ENCODE results near the gene IMPG1.
A peak's percentile ranks its signal among the peaks of the same experiment; 100 is the strongest.

Gene IMPG1

DNA sequence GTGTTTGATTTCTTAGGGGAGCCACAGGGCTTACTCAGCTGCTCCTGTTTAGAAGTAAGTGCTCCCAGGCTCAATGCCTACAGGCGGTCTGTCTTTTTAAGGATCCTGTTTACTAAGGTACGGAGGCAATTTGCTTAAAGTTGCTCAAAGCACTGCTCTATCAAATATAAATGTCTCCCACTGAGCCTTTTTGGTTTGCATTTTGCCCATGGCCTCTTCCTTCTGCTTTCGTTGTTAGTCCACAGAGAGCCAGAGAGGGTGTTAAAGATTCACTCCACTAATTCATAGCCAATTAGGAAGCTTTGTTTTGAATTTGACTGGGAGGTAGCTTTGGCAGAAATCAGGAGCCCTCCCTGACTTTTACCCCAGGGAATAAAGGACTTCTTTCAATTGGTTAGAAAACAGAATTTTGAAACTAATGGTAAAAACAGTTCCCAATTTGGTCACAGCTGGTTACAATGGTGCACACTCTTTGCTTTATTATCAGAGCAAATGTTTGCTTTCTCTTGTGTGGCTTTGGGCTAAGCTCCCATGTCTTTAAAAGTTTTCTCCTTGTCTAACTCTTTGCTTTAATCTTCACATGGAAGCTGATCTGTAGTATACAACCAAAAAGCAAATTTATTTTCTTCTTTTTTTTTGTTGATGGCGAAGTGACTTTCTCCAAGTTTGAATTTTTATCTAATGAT is 126.2 kb downstream of the IMPG1 start:
- Histone ChIP-seq H3K27me3 (ENCODE audit: control insufficient read depth, insufficient read depth, low read length) (peaks cover 58% of the 10 kb centered on the region), H3K4me1 (ENCODE audit: control insufficient read depth, insufficient read depth, low read length) (no peaks in the 10 kb centered on the region), H3K4me3 (ENCODE audit: low read length) (no peak overlapping the region), H3K9ac (ENCODE audit: low read depth, low read length) (no peak overlapping the region), H3K4me2 (ENCODE audit: low read length) (no peak overlapping the region), H3K9me3 (replicated peaks; ENCODE audit: low read length) (no peaks in the 10 kb centered on the region), H3K36me3 (ENCODE audit: insufficient read depth, low read length) (no peaks in the 10 kb centered on the region)

DNA sequence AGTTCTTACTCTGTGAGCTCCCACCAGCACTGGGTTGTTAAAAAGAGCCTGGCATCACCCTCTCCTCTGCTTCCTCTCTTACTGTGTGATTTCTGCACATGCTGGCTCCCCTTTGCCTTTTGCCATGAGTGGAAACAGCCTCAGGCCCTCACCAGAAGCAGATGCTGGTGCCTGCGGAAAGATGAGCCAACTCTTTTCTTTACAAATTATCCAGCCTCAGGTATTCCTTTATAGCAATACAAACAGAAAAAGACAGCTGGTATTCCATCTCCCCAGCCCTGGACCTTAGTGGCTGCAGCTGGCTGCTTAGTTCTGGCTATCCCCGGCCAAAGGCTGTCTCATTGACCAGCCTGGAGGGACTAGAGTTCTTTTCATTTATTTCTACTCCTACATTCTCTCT is 129.1 kb downstream of the IMPG1 start:
- H3K4me1 ChIP-seq (ENCODE audit: control insufficient read depth, insufficient read depth, low read length), result no peaks in the 10 kb centered on the region
- no peak overlapping the region for H3K4me2 ChIP-seq (ENCODE audit: low read length)
- H3K9me3 ChIP-seq (replicated peaks; ENCODE audit: low read length), result no peaks in the 10 kb centered on the region
- H3K36me3 ChIP-seq (ENCODE audit: insufficient read depth, low read length), result no peaks in the 10 kb centered on the region
- peaks cover 57% of the 10 kb centered on the region for H3K27me3 ChIP-seq (ENCODE audit: control insufficient read depth, insufficient read depth, low read length)
- no peak overlapping the region for H3K9ac ChIP-seq (ENCODE audit: low read depth, low read length)
- H3K4me3 ChIP-seq (ENCODE audit: low read length), result no peak overlapping the region

DNA sequence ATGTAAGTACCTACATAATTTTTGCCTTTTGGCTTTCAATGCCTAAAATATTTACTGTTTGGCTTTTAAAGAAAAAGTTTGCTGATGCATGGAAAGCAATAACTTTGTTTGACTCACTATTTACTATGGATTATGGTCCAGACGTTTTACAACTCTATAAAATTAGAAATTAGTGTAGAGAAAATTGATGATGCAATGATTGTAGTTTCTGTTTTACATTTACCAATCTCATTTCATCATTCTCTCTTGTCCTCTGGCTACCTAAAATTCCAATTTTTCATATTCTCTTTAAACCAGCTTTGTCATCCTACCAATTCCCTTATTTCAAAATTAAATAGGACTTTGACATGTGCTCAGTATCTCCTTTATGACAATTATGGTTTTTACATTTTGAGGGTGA is 131.0 kb downstream of the IMPG1 start:
- peaks cover 47% of the 10 kb centered on the region for H3K27me3 ChIP-seq (ENCODE audit: control insufficient read depth, insufficient read depth, low read length)
- no peak overlapping the region for H3K9ac ChIP-seq (ENCODE audit: low read depth, low read length)
- H3K4me1 ChIP-seq (ENCODE audit: control insufficient read depth, insufficient read depth, low read length), result no peaks in the 10 kb centered on the region
- H3K4me2 ChIP-seq (ENCODE audit: low read length), result no peak overlapping the region
- H3K9me3 ChIP-seq (replicated peaks; ENCODE audit: low read length), result no peaks in the 10 kb centered on the region
- H3K4me3 ChIP-seq (ENCODE audit: low read length), result no peak overlapping the region
- H3K36me3 ChIP-seq (ENCODE audit: insufficient read depth, low read length), result no peaks in the 10 kb centered on the region

DNA sequence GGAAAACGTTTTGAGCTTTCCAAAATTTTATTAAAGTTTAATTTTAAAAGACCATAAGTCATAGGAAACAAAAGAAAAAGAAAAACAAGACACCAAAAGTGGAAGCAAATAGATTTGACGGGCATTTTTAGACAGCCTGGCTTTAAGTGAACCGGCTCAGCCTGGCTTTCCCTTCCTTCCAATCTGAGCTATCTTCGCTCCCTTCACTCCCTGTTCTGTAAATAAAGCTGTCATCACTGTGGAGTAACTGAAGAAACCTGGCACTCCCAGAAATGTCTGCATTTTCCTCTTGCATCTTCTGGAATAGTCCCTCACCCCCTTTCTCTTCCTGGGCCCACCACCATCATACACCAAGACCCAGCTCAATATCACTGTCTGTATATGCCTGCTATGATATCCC is 131.9 kb downstream of the IMPG1 start:
- Histone ChIP-seq H3K27me3 (ENCODE audit: control insufficient read depth, insufficient read depth, low read length) (peaks cover 38% of the 10 kb centered on the region), H3K9me3 (replicated peaks; ENCODE audit: low read length) (no peaks in the 10 kb centered on the region), H3K4me2 (ENCODE audit: low read length) (no peak overlapping the region), H3K4me3 (ENCODE audit: low read length) (no peak overlapping the region), H3K4me1 (ENCODE audit: control insufficient read depth, insufficient read depth, low read length) (no peaks in the 10 kb centered on the region), H3K36me3 (ENCODE audit: insufficient read depth, low read length) (no peaks in the 10 kb centered on the region), H3K9ac (ENCODE audit: low read depth, low read length) (no peak overlapping the region)

DNA sequence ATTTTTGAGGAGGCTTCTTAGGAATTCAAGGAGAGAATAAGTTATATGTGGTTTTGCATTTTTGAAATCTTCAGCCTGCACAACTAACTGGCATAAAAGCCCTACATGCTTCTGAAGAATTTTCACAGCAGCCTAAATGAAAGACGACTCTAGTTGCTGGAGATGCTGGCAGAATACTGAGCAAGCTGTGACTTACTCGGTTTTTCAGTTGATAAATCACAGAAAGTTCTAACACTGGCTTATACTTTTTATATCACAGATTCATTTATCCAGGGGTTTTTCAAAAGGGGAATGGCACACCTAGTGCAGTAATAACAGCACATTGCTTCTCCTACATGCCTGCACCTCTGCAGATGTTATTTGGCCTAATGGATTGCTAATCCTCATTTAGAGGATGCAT is 134.6 kb downstream of the IMPG1 start:
- Histone ChIP-seq H3K9me3 (replicated peaks; ENCODE audit: low read length) (no peaks in the 10 kb centered on the region), H3K4me2 (ENCODE audit: low read length) (no peak overlapping the region), H3K9ac (ENCODE audit: low read depth, low read length) (no peak overlapping the region), H3K36me3 (ENCODE audit: insufficient read depth, low read length) (no peaks in the 10 kb centered on the region), H3K4me1 (ENCODE audit: control insufficient read depth, insufficient read depth, low read length) (peaks cover 3% of the 10 kb centered on the region), H3K4me3 (ENCODE audit: low read length) (no peak overlapping the region), H3K27me3 (ENCODE audit: control insufficient read depth, insufficient read depth, low read length) (peaks cover 16% of the 10 kb centered on the region)

DNA sequence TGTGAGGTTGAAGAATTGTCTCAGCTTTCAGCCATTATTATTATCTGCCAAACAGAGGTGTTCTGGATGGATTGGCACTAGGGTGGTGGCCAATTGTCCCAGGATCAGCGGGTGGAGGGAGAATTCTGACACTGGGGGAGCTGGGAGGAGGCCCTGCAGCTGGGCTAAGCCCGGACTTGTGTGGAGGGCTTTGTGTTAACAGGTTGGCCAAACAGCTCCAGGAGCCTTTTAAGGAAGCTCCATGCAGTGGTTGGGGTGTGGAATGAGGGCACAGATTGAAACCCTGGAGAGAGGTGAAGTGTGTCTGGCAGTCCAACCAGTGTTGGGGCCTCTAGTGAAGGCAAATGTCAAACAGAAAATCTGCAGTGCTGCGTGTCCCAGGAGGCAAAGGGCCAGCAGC is 135.8 kb downstream of the IMPG1 start:
- H3K27me3 ChIP-seq (ENCODE audit: control insufficient read depth, insufficient read depth, low read length), result peaks cover 5% of the 10 kb centered on the region
- H3K9ac ChIP-seq (ENCODE audit: low read depth, low read length), result no peak overlapping the region
- peaks cover 3% of the 10 kb centered on the region for H3K4me1 ChIP-seq (ENCODE audit: control insufficient read depth, insufficient read depth, low read length)
- H3K4me3 ChIP-seq (ENCODE audit: low read length), result no peak overlapping the region
- no peaks in the 10 kb centered on the region for H3K9me3 ChIP-seq (replicated peaks; ENCODE audit: low read length)
- H3K36me3 ChIP-seq (ENCODE audit: insufficient read depth, low read length), result no peaks in the 10 kb centered on the region
- H3K4me2 ChIP-seq (ENCODE audit: low read length), result no peak overlapping the region

DNA sequence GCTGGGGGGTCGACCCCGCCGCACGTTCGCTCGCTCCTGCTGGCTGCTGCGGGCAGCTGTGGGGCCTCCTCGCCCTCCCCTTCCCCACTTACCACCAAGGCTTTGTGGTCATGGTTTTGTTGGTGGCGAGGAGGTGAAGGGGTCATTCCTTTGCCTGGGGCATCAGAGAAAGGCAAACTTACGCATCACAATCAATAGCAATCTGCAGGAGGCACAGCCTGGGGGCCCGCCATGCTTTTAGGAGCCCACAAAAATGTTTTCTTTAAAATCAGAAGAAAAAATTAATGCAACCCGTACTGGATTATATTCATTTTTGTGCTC is 137.0 kb downstream of the IMPG1 start:
- no peaks in the 10 kb centered on the region for H3K27me3 ChIP-seq (ENCODE audit: control insufficient read depth, insufficient read depth, low read length)
- H3K36me3 ChIP-seq (ENCODE audit: insufficient read depth, low read length), result no peaks in the 10 kb centered on the region
- peak overlapping the region; percentile 50 for H3K9ac ChIP-seq (ENCODE audit: low read depth, low read length)
- H3K4me3 ChIP-seq (ENCODE audit: low read length), result peak overlapping the region; percentile 66
- peaks cover 3% of the 10 kb centered on the region for H3K4me1 ChIP-seq (ENCODE audit: control insufficient read depth, insufficient read depth, low read length)
- no peaks in the 10 kb centered on the region for H3K9me3 ChIP-seq (replicated peaks; ENCODE audit: low read length)
- peak overlapping the region; percentile 93 for H3K4me2 ChIP-seq (ENCODE audit: low read length)

DNA sequence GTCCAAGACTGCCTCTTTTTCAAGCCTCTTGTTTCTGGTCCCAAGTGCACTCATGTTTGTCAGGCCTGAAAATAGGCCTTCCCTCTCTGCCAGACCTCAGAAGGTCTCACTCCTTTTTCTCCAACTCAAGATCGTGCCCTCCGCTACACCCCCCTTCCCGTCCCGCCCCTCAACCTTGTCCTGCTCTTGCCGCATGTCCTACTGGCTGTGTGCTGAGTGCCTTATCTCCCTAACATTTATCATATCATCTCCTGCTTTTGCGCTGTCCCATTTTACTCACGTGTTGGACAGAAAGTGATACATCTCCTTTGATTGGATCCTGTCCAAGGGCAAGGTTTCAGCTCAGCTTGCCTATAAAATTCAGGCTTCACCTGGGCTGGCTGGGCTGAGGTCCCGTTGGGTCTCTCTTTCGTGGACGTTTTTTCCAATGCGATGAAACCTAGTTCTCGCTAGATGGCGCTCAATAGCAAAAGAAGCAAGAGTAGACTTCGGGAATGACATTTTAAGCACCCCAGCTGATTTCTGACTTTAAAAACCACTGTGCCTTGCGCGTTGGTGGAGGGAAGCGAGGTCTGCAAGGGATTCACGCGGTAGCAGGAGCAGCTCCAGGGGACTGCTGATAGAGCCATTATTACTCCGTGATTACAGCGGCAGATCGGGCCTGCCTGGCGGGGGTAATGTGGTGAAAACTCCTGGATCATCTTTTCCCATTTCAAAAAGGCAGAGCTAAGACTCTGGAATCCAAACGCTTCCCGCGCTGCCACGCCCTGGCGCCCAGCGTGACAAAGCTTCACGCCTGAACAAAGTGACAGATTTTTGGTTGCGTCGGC is 137.6 kb downstream of the IMPG1 start:
- H3K4me1 ChIP-seq (ENCODE audit: control insufficient read depth, insufficient read depth, low read length), result peaks cover 3% of the 10 kb centered on the region
- H3K9me3 ChIP-seq (replicated peaks; ENCODE audit: low read length), result no peaks in the 10 kb centered on the region
- H3K4me2 ChIP-seq (ENCODE audit: low read length), result peak overlapping the region; percentile 93
- H3K4me3 ChIP-seq (ENCODE audit: low read length), result peak overlapping the region; percentile 66
- H3K27me3 ChIP-seq (ENCODE audit: control insufficient read depth, insufficient read depth, low read length), result no peaks in the 10 kb centered on the region
- peak overlapping the region; percentile 50 for H3K9ac ChIP-seq (ENCODE audit: low read depth, low read length)
- no peaks in the 10 kb centered on the region for H3K36me3 ChIP-seq (ENCODE audit: insufficient read depth, low read length)

DNA sequence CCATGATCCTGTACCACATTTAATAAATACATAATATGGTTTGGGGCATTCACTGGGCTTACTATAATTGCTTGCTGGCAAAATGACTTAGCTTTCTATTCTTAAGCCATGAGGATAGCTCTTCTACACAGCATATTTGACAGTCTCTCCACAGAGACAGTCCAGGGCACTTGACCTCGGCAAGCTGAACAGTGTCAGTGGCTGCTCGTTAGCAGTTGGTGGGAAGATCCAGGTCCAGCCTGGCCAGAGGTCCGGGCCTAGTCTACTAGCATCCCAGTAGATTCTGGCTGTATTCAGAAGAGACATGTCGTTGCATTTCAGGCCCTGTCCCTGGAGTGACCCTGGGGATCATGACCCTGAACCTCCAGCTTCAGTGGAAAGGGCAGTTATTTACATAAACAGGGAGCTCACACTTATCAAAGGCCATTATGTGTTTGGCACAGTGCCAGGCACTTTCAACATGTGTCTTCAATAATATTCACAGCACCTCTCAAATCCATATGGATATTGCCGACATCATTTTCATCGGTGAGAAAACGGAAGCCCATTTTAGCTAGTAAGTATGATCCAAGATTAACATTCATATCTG is 139.0 kb downstream of the IMPG1 start:
- Histone ChIP-seq H3K4me1 (ENCODE audit: control insufficient read depth, insufficient read depth, low read length) (peaks cover 3% of the 10 kb centered on the region), H3K27me3 (ENCODE audit: control insufficient read depth, insufficient read depth, low read length) (no peaks in the 10 kb centered on the region), H3K4me2 (ENCODE audit: low read length) (no peak overlapping the region), H3K36me3 (ENCODE audit: insufficient read depth, low read length) (no peaks in the 10 kb centered on the region), H3K4me3 (ENCODE audit: low read length) (no peak overlapping the region), H3K9me3 (replicated peaks; ENCODE audit: low read length) (no peaks in the 10 kb centered on the region), H3K9ac (ENCODE audit: low read depth, low read length) (no peak overlapping the region)

DNA sequence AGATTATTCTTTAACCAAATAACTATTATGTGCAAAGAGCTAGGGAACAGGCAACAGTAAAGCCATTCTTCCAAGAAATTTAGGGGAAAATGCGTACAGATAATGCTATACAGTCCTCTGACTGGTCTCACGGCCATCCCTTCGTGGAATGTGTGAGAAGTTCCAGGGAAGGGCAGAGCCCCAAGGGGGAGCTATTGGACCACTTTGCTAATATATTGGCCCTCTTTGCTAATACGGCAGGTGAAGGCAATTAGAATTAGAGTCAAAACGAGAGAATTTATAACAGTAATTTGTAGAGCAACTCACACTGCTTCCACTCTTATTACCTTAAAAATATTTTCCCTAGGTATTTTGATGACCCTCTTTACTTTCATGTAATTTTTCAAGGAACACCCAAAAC is 140.4 kb downstream of the IMPG1 start:
- no peak overlapping the region for H3K4me3 ChIP-seq (ENCODE audit: low read length)
- peaks cover 3% of the 10 kb centered on the region for H3K4me1 ChIP-seq (ENCODE audit: control insufficient read depth, insufficient read depth, low read length)
- no peak overlapping the region for H3K4me2 ChIP-seq (ENCODE audit: low read length)
- no peaks in the 10 kb centered on the region for H3K36me3 ChIP-seq (ENCODE audit: insufficient read depth, low read length)
- H3K9me3 ChIP-seq (replicated peaks; ENCODE audit: low read length), result no peaks in the 10 kb centered on the region
- H3K9ac ChIP-seq (ENCODE audit: low read depth, low read length), result no peak overlapping the region
- no peaks in the 10 kb centered on the region for H3K27me3 ChIP-seq (ENCODE audit: control insufficient read depth, insufficient read depth, low read length)

DNA sequence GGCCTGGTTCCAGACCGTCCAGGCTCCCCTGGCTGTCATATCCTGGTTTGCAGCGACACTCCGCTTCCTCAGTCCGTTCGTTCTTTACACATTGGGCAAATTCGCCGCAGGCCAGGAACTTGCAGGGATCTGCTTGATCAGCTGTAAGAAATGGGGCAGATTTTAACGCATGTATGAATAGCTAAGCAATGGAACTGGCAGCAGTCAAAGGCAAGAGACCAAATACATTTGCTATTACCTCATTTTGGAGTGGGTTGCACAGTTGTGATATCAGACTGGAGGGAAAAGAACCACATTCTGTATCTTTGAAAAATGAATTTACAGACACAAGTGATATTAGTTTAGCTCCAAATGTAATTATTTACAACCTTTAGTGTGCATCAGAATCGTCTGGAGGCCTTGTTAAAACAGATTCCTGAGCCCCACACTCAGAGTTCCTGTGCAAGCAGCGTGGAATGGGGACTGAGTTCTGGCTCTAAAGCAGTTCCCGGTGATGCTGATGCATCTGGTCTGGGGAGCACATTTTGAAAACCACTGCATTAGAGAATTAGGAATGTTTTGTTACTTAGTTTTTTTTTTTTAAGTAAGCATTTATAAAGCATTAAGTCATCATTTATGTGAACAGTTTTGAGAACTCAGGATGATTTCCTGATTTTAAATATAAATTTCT is 141.3 kb downstream of the IMPG1 start:
- no peak overlapping the region for H3K9ac ChIP-seq (ENCODE audit: low read depth, low read length)
- H3K36me3 ChIP-seq (ENCODE audit: insufficient read depth, low read length), result no peaks in the 10 kb centered on the region
- H3K9me3 ChIP-seq (replicated peaks; ENCODE audit: low read length), result no peaks in the 10 kb centered on the region

More for the DNA sequence above, 141.3 kb downstream of the IMPG1 start:
- H3K27me3 ChIP-seq (ENCODE audit: control insufficient read depth, insufficient read depth, low read length), result no peaks in the 10 kb centered on the region
- H3K4me2 ChIP-seq (ENCODE audit: low read length), result no peak overlapping the region
- no peak overlapping the region for H3K4me3 ChIP-seq (ENCODE audit: low read length)
- peaks cover 3% of the 10 kb centered on the region for H3K4me1 ChIP-seq (ENCODE audit: control insufficient read depth, insufficient read depth, low read length)

Data from skeletal muscle satellite cell (primary cell).